Mammary epithelial cell (primary cell): Measurements from ENCODE around the gene IPCEF1.

ENCODE experiments used
- CTCF ChIP-seq, 2 donors: IDR thresholded peaks in 1 of 2; conservative IDR thresholded peaks in 1 of 2; 2 replicates each; pipeline ENCODE4 v1.5.1; 2011 to 2012; ENCODE audit warnings: inconsistent platforms in 2 of 2, low read length in 2 of 2, mild to moderate bottlenecking in 2 of 2, control low read depth in 1 of 2, low read depth in 1 of 2; ENCODE audit not compliant: insufficient read depth in 1 of 2; ENCODE audit errors: extremely low read depth in 1 of 2
- EZH2 ChIP-seq: IDR thresholded peaks from 2 replicates; pipeline ENCODE4 v1.6.1; 2012; ENCODE audit warnings: low read length, inconsistent platforms, borderline replicate concordance

- TF ChIP-seq CTCF (conservative IDR thresholded peaks at IDR 0.05 in 1 of 2, IDR thresholded peaks at IDR 0.05 in 1 of 2; ENCODE audit: extremely low read depth in 1 of 2, insufficient read depth in 1 of 2, low read depth in 1 of 2, low read length in 2 of 2) (no peak), EZH2 (no peak)
Observed at GRCh38 chr6:154179434-154179833, 177.2 kb downstream of the IPCEF1 start.
